Thoracic aorta (tissue), 2 donors: Measurements from ENCODE around the gene TXNRD2. TPM values are rescaled to one million over a fixed set of nuclear protein-coding genes. Genes with fewer than 3 reads are reported as not detected.

Experiments used
- ATAC-seq: fragments of 150-250 bp; one replicate; pipeline ENCODE4 v1.8.0; 2017; ENCODE audit warnings: low read depth; ENCODE audit not compliant: insufficient number of reproducible peaks, low FRiP score
- DNase-seq: peaks from one replicate; pipeline ENCODE4 v3.0.0-alpha.2; 2020; ENCODE audit warnings: low spot score
- H3K27ac ChIP-seq, 2 donors: fragments of 200-600 bp; sonication (generic); 1 replicate in 1 of 2; 2 replicates in 1 of 2; pipeline ENCODE4 v1.5.1; 2016; ENCODE audit warnings: mild to moderate bottlenecking in 2 of 2, moderate library complexity in 2 of 2
- H3K27me3 ChIP-seq: fragments of 200-600 bp; sonication (generic); replicated peaks from 2 replicates; pipeline ENCODE4 v1.6.0; 2016; ENCODE audit warnings: mild to moderate bottlenecking; ENCODE audit not compliant: insufficient read depth
- H3K36me3 ChIP-seq: fragments of 200-600 bp; sonication (generic); one replicate; pipeline ENCODE4 v1.5.1; 2016
- H3K4me1 ChIP-seq, 2 donors: fragments of 200-600 bp; sonication (generic); 1 replicate in 1 of 2; 2 replicates in 1 of 2; pipeline versions ENCODE4 v1.5.1 to v1.6.0; 2016; ENCODE audit warnings: low read depth in 2 of 2, mild to moderate bottlenecking in 1 of 2; ENCODE audit not compliant: control insufficient read depth in 1 of 2
- H3K4me3 ChIP-seq: fragments of 200-600 bp; sonication (generic); 2 replicates; pipeline ENCODE4 v1.5.1; 2016; ENCODE audit warnings: mild to moderate bottlenecking
- H3K9me3 ChIP-seq: fragments of 200-600 bp; sonication (generic); 2 replicates; pipeline ENCODE4 v1.5.1; 2016
- total RNA-seq, 2 donors: library from RNA; depleted of rRNA; stranded (reverse); fragments of >200 nt; gene quantifications; one replicate each; pipeline versions ENCODE4 v1.1.0 to v1.2.3, GENCODE V29; 2016
- TF ChIP-seq, protein P1 (sequence below): fragments of 200-600 bp; sonication (generic); IDR thresholded peaks from one replicate; pipeline ENCODE4 v1.5.1; 2019; ENCODE audit warnings: antibody characterized with exemption

Gene TXNRD2
- total RNA-seq, 2 donors from 2014 or later = 27.4 to 37.6 TPM

DNA sequence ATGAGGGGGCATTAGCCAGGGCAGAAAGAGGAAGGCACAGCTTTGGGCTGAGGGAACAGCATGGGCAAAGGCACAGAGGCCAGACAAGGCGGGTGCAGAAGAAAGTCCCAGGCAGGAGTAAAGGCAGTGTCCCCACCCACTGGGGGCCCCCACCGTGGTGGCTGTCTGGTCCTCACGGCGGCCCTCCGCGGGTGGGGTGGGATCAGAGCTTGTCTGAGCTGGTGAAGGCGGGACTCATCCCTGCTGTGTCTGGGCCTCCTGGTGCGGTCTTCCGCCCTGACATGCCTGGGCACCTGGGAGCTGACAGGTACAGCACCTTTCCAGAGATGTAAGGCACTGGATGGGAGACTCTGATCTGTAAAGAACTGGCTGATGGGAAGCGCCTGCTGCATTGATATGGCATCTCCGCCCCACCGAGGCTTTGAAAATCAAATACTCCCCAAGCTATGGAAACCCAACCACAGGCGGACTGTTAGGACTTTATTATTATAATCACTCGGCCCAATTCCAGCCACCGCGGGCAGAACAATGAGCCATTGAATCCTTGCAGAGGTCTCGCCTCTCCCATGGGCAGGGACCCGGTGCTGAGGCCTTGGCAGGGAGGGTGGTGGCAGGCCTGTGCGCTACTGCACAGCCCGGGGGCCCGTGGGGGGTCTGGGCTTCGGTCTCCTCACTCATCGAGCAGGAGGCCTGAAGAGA lies 72.7 kb downstream of the TXNRD2 start:
- DNase-seq = no peak
- TF ChIP-seq, protein P1, sequence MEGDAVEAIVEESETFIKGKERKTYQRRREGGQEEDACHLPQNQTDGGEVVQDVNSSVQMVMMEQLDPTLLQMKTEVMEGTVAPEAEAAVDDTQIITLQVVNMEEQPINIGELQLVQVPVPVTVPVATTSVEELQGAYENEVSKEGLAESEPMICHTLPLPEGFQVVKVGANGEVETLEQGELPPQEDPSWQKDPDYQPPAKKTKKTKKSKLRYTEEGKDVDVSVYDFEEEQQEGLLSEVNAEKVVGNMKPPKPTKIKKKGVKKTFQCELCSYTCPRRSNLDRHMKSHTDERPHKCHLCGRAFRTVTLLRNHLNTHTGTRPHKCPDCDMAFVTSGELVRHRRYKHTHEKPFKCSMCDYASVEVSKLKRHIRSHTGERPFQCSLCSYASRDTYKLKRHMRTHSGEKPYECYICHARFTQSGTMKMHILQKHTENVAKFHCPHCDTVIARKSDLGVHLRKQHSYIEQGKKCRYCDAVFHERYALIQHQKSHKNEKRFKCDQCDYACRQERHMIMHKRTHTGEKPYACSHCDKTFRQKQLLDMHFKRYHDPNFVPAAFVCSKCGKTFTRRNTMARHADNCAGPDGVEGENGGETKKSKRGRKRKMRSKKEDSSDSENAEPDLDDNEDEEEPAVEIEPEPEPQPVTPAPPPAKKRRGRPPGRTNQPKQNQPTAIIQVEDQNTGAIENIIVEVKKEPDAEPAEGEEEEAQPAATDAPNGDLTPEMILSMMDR = no peak
- H3K27ac ChIP-seq = no peak overlapping the region
- H3K9me3 ChIP-seq = no peaks in the 10 kb centered on the region
- no peak overlapping the region for H3K4me3 ChIP-seq
- H3K4me1 ChIP-seq = no peaks in the 10 kb centered on the region
- ATAC-seq = no peak
- H3K36me3 ChIP-seq = no peaks in the 10 kb centered on the region
- H3K27me3 ChIP-seq = no peaks in the 10 kb centered on the region

DNA sequence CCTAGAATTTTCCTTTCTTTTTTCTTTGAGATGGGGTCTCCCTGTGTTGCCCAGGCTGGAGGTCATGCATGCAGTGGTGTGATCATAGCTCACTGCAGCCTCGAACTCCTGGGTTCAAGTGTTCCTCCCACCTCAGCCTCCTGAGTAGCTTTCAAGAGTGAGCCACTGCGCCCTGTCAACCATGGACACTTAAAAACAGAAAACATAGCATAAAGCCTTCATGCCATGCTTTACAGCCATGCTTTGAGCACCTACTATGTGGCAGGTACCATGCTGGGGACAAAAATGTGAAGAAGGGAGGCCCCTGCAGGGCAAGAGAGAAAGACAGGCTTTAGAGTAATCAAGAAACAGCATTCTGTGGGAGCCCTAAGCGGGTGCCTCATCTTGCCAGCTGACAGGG lies 73.3 kb downstream of the TXNRD2 start:
- Histone ChIP-seq H3K4me3 (no peak overlapping the region), H3K27me3 (no peaks in the 10 kb centered on the region), H3K27ac (no peak overlapping the region), H3K4me1 (no peaks in the 10 kb centered on the region), H3K9me3 (no peaks in the 10 kb centered on the region), H3K36me3 (no peaks in the 10 kb centered on the region)
- TF ChIP-seq, protein P1 = no peak
- ATAC-seq = no peak
- DNase-seq = no peak

DNA sequence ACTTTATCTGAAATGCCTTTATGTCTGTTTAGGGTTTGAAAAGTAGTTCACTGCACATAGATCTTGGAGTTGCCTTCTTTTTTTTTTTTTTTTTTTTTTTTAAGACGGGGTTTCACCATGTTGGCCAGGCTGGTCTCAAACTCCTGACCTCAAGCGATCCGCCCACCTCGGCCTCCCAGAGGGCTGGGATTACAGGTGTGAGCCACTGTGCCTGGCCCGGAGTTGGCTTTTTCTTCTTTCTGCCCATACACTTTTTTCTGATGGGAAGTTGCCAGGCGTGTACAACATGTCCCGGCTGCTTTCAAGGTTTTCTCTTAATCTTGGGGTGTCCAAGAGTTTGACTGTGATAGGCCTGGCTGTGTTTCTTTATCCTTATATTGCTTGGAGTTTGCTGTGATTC lies 74.0 kb downstream of the TXNRD2 start:
- TF ChIP-seq, protein P1 = no peak
- Histone ChIP-seq H3K27ac (no peak overlapping the region), H3K36me3 (no peaks in the 10 kb centered on the region), H3K4me1 (no peaks in the 10 kb centered on the region), H3K4me3 (no peak overlapping the region), H3K27me3 (no peaks in the 10 kb centered on the region), H3K9me3 (no peaks in the 10 kb centered on the region)
- DNase-seq (no peak), ATAC-seq (no peak)

DNA sequence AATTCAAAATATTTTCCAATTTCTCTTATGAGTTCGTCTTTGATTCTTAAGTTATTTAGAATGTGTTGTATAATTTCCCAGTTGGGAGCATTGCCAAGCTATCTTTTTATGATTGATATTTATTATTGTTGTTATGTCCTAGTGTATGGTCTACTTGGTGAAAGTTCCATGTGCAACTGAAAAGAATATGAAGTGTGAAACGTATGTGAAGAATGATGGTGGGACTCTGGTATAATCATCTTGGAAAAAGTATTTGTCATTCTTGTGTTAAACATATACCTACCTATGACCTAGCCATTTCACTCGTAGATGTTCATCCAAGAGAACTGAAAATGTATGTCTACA lies 75.0 kb downstream of the TXNRD2 start:
- H3K4me3 ChIP-seq = no peak overlapping the region
- no peaks in the 10 kb centered on the region for H3K27me3 ChIP-seq
- H3K9me3 ChIP-seq = no peaks in the 10 kb centered on the region
- H3K4me1 ChIP-seq = no peaks in the 10 kb centered on the region
- H3K27ac ChIP-seq = no peak overlapping the region
- DNase-seq (no peak), ATAC-seq (no peak)
- no peaks in the 10 kb centered on the region for H3K36me3 ChIP-seq
- TF ChIP-seq, protein P1 = no peak

DNA sequence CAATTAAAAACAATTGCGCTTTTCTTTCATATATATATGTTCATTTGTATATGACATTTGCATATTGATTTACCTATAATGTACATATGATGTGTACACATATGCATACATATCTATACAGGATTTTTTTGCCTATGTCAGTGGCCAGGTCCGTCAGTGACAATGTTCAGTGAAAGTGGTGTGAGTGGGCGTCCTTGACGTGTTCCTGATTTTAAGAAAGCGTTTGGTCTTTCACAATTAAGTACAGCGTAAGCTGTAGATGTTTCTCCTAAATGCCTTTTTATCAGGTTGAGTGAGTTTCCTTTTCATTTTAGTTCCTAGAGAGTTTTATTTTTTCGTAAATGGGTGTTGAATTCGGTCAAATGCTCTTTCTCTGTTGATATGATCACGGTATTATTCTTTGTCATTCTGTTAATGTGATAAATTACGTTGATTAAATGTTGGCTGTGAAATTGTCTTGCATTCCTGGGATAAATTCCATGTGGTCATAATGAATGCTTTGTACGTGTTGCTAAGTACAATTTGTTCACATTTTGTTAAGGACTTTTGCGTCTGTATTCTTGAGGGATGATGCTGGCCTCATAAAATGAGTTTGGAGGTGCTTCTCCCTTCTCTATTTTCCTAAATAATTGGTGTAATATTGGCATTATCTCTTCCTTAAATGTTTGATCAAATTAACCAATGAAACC lies 76.3 kb downstream of the TXNRD2 start:
- Histone ChIP-seq H3K9me3 (no peaks in the 10 kb centered on the region), H3K36me3 (no peaks in the 10 kb centered on the region), H3K27ac (no peak overlapping the region), H3K4me3 (no peak overlapping the region), H3K27me3 (no peaks in the 10 kb centered on the region), H3K4me1 (no peaks in the 10 kb centered on the region)
- DNase-seq (no peak), ATAC-seq (no peak)
- TF ChIP-seq, protein P1 = no peak
